Right atrium auricular region (tissue), 2 donors: ENCODE measurements around the gene NR1D2. TPM values are rescaled to one million over a fixed set of nuclear protein-coding genes. Genes with fewer than 3 reads are reported as not detected.

Experiments
- DNase-seq: peaks from one replicate; pipeline ENCODE4 v3.0.0-alpha.2; 2019; ENCODE audit warnings: low spot score
- H3K27ac ChIP-seq, 2 donors: fragments of 200-600 bp; sonication (generic); 1 replicate in 1 of 2; 2 replicates in 1 of 2; pipeline ENCODE4 v1.5.1; 2016 to 2019
- H3K27me3 ChIP-seq, 2 donors: fragments of 200-600 bp; sonication (generic); one replicate each; pipeline versions ENCODE4 v1.5.1 to v1.6.0; 2017 to 2019
- H3K36me3 ChIP-seq: fragments of 200-600 bp; sonication (generic); one replicate; pipeline ENCODE4 v1.5.1; 2016
- H3K4me1 ChIP-seq, 2 donors: fragments of 200-600 bp; sonication (generic); one replicate each; pipeline versions ENCODE4 v1.5.1 to v1.6.0; 2017 to 2019
- H3K4me3 ChIP-seq, 2 donors: fragments of 200-600 bp; sonication (generic); 1 replicate in 1 of 2; 2 replicates in 1 of 2; pipeline ENCODE4 v1.5.1; 2017 to 2019; ENCODE audit warnings: mild to moderate bottlenecking in 1 of 2, moderate library complexity in 1 of 2
- H3K9me3 ChIP-seq, 2 donors: fragments of 200-600 bp; sonication (generic); one replicate each; pipeline ENCODE4 v1.5.1; 2019
- total RNA-seq, 2 donors: library from RNA; depleted of rRNA; stranded (reverse); fragments of >200 nt; gene quantifications; one replicate each; pipeline ENCODE4 v1.1.0, GENCODE V29; 2016
- TF ChIP-seq, protein P1 (sequence below), 2 donors: fragments of 200-600 bp; sonication (generic); IDR thresholded peaks; one replicate each; pipeline ENCODE4 v1.5.1; 2019; ENCODE audit warnings: antibody characterized with exemption in 2 of 2

NR1D2 gene
- total RNA-seq, 2 donors from 2014 or later: 15.8 to 27.7 TPM

DNA sequence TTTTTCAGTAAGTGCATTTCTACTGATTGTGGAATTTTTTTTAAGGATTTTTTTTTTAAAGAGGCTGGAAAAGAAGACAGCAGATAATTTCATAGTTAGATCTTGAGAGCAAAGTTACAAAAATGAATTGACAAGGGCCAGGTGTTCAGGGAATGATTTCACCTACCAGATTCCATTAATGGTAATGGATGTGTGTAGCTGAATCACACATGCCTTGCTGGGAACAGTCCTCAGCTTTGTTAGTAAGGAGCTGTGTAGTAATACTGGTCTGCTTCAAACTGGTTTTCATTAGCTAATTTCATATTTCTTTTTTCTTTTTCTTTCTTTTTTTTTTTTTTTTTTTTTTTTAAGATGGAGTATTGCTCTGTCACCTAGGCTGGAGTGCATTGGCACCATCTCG, 16.0 kb downstream of the NR1D2 start:
- no peak for DNase-seq
- Histone ChIP-seq H3K4me1 (peaks cover 0 to 20% of the 10 kb centered on the region in 2 donors), H3K9me3 (no peaks in the 10 kb centered on the region), H3K4me3 (no peak overlapping the region), H3K36me3 (peaks cover 38% of the 10 kb centered on the region), H3K27ac (no peak overlapping the region), H3K27me3 (no peaks in the 10 kb centered on the region)
- TF ChIP-seq, protein P1, sequence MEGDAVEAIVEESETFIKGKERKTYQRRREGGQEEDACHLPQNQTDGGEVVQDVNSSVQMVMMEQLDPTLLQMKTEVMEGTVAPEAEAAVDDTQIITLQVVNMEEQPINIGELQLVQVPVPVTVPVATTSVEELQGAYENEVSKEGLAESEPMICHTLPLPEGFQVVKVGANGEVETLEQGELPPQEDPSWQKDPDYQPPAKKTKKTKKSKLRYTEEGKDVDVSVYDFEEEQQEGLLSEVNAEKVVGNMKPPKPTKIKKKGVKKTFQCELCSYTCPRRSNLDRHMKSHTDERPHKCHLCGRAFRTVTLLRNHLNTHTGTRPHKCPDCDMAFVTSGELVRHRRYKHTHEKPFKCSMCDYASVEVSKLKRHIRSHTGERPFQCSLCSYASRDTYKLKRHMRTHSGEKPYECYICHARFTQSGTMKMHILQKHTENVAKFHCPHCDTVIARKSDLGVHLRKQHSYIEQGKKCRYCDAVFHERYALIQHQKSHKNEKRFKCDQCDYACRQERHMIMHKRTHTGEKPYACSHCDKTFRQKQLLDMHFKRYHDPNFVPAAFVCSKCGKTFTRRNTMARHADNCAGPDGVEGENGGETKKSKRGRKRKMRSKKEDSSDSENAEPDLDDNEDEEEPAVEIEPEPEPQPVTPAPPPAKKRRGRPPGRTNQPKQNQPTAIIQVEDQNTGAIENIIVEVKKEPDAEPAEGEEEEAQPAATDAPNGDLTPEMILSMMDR (IDR thresholded peaks at IDR 0.05): no peak

DNA sequence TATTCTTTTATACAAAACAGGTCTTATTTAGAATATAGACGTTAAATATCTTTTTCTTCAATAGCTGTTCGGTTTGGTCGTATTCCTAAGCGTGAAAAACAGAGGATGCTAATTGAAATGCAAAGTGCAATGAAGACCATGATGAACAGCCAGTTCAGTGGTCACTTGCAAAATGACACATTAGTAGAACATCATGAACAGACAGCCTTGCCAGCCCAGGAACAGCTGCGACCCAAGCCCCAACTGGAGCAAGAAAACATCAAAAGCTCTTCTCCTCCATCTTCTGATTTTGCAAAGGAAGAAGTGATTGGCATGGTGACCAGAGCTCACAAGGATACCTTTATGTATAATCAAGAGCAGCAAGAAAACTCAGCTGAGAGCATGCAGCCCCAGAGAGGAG, 16.8 kb downstream of the NR1D2 start:
- TF ChIP-seq, protein P1 (IDR thresholded peaks at IDR 0.05): no peak
- Histone ChIP-seq H3K4me1 (peaks cover 0 to 29% of the 10 kb centered on the region in 2 donors), H3K9me3 (no peaks in the 10 kb centered on the region), H3K36me3 (peaks cover 39% of the 10 kb centered on the region), H3K27ac (no peak overlapping the region), H3K27me3 (no peaks in the 10 kb centered on the region), H3K4me3 (no peak overlapping the region)
- no peak for DNase-seq

- no peak for DNase-seq
- Histone ChIP-seq H3K4me1 (peaks cover 0 to 26% of the 10 kb centered on the region in 2 donors), H3K36me3 (peaks cover 61% of the 10 kb centered on the region), H3K27me3 (no peaks in the 10 kb centered on the region), H3K9me3 (no peaks in the 10 kb centered on the region), H3K27ac (no peak overlapping the region), H3K4me3 (no peak overlapping the region)
- TF ChIP-seq, protein P1 (IDR thresholded peaks at IDR 0.05): no peak
Observed at GRCh38 chr3:23964537-23965235, 19.6 kb downstream of the NR1D2 start.

DNA sequence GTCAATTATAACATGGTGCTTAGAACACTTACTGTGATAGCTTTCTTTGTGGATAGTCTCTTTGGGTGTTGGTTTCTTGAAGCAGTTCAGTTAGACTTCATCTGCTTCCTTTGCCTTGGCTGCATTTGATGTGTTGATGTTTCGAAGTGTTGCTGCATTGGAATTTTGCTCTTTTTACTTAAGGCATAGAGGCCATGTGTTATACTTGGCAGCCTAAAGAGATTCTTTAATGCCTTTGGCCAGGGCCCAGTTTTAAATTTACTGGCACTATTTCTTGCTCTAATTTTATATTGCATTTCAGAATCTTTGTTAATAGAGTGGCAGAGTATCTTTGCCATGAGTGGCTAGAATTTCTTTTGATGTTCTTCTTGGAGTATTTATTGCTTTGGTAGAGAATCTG, 21.2 kb downstream of the NR1D2 start:
- Histone ChIP-seq H3K36me3 (peaks cover 58% of the 10 kb centered on the region), H3K27ac (no peak overlapping the region), H3K9me3 (no peaks in the 10 kb centered on the region), H3K4me3 (no peak overlapping the region), H3K27me3 (no peaks in the 10 kb centered on the region), H3K4me1 (peaks cover 0 to 26% of the 10 kb centered on the region in 2 donors)
- TF ChIP-seq, protein P1 (IDR thresholded peaks at IDR 0.05): no peak
- DNase-seq: no peak

DNA sequence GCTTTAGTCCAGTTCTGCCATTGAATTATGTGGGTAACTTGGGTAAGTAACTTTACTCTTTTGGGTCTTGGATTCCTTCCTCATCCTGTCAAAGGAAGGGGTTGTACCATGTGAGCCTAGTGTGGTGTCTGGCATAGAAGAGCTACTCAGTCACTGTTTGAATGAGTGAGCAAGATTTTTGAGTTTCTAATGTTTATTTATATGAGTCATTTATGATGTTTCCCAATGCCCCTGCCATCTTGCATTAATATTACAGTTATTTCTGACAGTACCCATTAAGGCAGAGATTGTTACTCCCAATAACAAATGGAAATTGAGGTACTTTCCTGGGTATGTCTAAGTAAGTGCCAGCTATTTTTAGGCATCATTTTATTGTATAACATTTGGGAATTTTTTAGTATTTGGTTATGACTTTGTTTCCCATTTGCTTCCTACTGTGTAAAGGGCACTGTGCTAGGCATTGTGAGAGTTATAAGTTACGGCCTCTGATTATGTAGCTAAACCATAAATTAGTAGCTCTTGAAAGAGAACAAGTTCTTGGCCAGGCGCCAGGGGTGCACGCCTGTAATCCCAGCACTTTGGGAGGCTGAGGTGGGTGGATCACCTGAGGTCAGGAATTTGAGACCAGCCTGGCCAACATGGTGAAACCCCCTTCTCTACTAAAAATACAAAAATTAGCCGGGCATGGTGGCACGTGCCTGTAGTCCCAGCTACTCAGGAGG, 23.5 kb downstream of the NR1D2 start:
- DNase-seq: no peak
- H3K27ac ChIP-seq: no peak overlapping the region
- H3K36me3 ChIP-seq: peaks cover 54% of the 10 kb centered on the region
- H3K4me3 ChIP-seq: no peak overlapping the region
- H3K9me3 ChIP-seq: no peaks in the 10 kb centered on the region
- H3K4me1 ChIP-seq: peaks cover 0 to 23% of the 10 kb centered on the region in 2 donors
- no peaks in the 10 kb centered on the region for H3K27me3 ChIP-seq
- TF ChIP-seq, protein P1 (IDR thresholded peaks at IDR 0.05): no peak
